Bronchial epithelial cell (primary cell): Measurements from ENCODE around the gene BAG1. TPM values are rescaled to one million over a fixed set of nuclear protein-coding genes. Genes with fewer than 3 reads are reported as not detected.
A peak's percentile ranks its signal among the peaks of the same experiment; 100 is the strongest.

Experiments used
- DNase-seq: peaks from one replicate; pipeline ENCODE4 v3.0.0-alpha.2; 2010; ENCODE audit warnings: low read depth
- FAIRE-seq: peaks from 2 replicates; lab custom pipeline; 2011; peaks lifted over from hg19 to GRCh38; lab: Jason Lieb, UNC
- H3K27me3 ChIP-seq: 2 replicates; pipeline ENCODE4 v1.5.1; 2011; ENCODE audit warnings: low read length; ENCODE audit not compliant: control insufficient read depth, insufficient read depth
- H3K36me3 ChIP-seq: 2 replicates; pipeline ENCODE4 v1.5.1; 2011; ENCODE audit warnings: low read length; ENCODE audit not compliant: control insufficient read depth, insufficient read depth
- H3K4me3 ChIP-seq: 2 replicates; pipeline ENCODE4 v1.5.1; 2011; ENCODE audit warnings: mild to moderate bottlenecking, low read depth, low read length, control low read depth
- CTCF ChIP-seq: IDR thresholded peaks from 2 replicates; pipeline ENCODE4 v1.5.1; 2011; ENCODE audit warnings: mild to moderate bottlenecking, moderate library complexity, low read length, control low read depth, inconsistent platforms; ENCODE audit not compliant: insufficient read depth, severe bottlenecking
- total RNA-seq: library from RNA; depleted of rRNA; stranded (reverse); fragments of >200 nt; gene quantifications from 2 replicates; pipeline ENCODE4 v1.2.1, GENCODE V29; 2014

Gene BAG1
- total RNA-seq, 1 donor from 2014 or later = 68.7 TPM

DNA sequence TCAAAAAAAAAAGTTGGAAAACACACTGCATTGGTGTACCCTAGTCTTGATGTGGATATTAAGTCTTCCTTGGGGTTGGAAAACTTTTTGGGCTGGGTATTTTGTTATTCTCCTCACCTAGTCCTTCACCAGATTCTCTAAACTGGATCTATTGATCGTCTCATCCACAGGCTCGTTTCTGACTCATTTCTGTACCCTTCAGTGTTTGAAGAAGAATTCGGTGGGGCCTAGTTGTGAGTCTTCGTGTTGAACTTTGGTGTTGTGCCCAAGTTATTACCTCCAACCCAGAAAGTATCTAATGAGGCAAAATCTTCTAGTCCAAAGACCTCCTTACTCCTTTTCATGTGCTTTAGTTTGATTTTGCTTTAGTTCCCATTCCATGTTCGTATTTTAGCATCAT, 27.4 kb upstream of the BAG1 start:
- FAIRE-seq = no peak
- no peak for TF ChIP-seq CTCF
- H3K36me3 ChIP-seq = peaks cover 7% of the 10 kb centered on the region
- H3K4me3 ChIP-seq = no peak overlapping the region
- no peaks in the 10 kb centered on the region for H3K27me3 ChIP-seq
- DNase-seq = no peak

DNA sequence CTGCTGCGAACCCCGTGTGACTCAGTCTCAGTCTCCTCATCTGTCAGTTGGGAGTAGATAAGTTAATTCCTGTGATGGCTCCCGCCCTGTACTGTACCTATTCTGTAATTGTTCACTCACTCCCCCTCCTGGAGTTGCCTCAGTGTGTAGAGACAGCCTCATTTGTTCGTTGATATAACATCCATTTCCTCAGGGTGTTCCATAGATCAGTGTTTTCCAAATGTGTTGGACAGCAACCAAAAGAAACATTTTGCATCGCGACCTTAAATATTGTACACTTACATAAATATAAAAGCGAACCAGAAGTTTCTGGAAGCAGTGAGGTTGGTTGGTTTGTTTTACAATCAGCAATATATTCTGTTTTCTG, 26.5 kb upstream of the BAG1 start:
- FAIRE-seq (no peak), DNase-seq (peak; percentile 97)
- Histone ChIP-seq H3K27me3 (no peaks in the 10 kb centered on the region), H3K36me3 (peaks cover 7% of the 10 kb centered on the region), H3K4me3 (peak overlapping the region; percentile 76)
- TF ChIP-seq CTCF = no peak

GRCh38 chr9:33290247-33291030, 25.9 kb upstream of the BAG1 start, which contains the start of gene NFX1:
NFX1 (plus strand) TSS chr9:33290516; CDS start chr9:33290573, 57 bp downstream.
- H3K27me3 ChIP-seq = no peaks in the 10 kb centered on the region
- peaks cover 7% of the 10 kb centered on the region for H3K36me3 ChIP-seq
- FAIRE-seq (peak; percentile 62), DNase-seq (peak; percentile 94)
- TF ChIP-seq CTCF = no peak
- H3K4me3 ChIP-seq = peak within 1 kb of the TSS; percentile 76

DNA sequence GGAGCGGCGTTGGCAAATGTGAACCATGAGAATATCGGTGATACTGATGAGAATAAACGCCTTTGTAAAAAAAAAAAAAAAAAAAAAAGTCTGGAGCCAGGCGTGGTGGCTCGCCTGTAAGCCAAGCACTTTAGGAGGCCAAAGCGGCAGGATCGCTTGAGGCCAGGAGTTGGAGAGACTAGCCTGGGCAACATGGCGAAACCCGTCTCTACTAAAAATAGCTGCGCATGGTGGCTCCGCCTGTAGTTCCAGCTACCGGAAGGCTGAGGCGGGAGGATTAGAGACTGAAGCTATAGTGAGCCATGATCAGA, 25.4 kb upstream of the BAG1 start:
- FAIRE-seq (no peak), DNase-seq (no peak)
- Histone ChIP-seq H3K27me3 (no peaks in the 10 kb centered on the region), H3K4me3 (peak overlapping the region; percentile 76), H3K36me3 (peaks cover 4% of the 10 kb centered on the region)
- TF ChIP-seq CTCF = no peak

- Histone ChIP-seq H3K4me3 (peak overlapping the region; percentile 76), H3K36me3 (peaks cover under 1% of the 10 kb centered on the region), H3K27me3 (no peaks in the 10 kb centered on the region)
- FAIRE-seq = no peak
- no peak for TF ChIP-seq CTCF
- no peak for DNase-seq
Observed at GRCh38 chr9:33289496-33289895, 25.0 kb upstream of the BAG1 start.

DNA sequence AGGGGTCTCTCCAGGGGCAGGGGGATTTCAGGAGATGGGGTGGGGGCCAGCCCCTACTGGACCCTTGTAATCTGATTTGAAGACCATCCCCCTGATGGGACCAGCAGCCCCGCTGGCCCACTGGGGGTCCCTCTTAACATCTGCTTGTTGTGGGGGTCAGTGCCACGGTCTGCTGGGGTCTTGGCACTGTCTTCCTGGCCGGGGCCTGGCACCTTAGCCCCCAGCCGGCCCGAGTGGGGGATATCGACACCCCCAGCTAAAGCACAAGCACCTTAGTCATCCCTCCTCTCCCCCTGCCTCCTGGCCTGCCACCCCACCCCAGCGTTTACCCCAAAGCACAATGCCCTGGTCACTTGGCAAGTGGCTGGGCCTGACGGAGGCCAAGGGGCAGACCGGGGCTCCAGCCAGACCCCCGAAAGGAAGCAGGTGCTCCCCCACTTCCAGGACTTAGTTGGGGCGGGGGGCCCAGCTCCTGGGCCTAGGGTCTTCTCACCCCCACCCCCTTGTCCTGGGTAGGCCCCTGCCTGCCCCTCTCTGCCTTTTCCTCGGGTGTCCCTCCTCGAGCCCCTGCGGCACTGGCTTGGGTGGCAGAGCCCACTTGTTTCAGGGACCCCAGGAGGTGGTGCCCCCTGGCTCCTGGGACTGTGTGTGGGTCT, 24.4 kb upstream of the BAG1 start:
- Histone ChIP-seq H3K4me3 (no peak overlapping the region), H3K36me3 (no peaks in the 10 kb centered on the region), H3K27me3 (no peaks in the 10 kb centered on the region)
- no peak for TF ChIP-seq CTCF
- no peak for DNase-seq
- FAIRE-seq = no peak
